Upper lobe of right lung (tissue), 1 donor: ENCODE measurements around the gene UNC13D. TPM values are rescaled to one million over a fixed set of nuclear protein-coding genes. Genes with fewer than 3 reads are reported as not detected.
A peak's percentile ranks its signal among the peaks of the same experiment; 100 is the strongest.

Source experiments
- ATAC-seq: fragments of 200-7000 bp; cut with Tn5 transposase; one replicate; pipeline ENCODE4 v1.9.1; 2020; ENCODE audit warnings: mild to moderate bottlenecking, moderate library complexity
- DNase-seq: peaks from one replicate; pipeline ENCODE4 v3.0.0-alpha.2; 2020
- H3K27ac ChIP-seq: fragments of 200-600 bp; one replicate; pipeline ENCODE4 v1.8.0; 2022
- H3K27me3 ChIP-seq: fragments of 200-600 bp; one replicate; pipeline ENCODE4 v1.8.0; 2022; ENCODE audit warnings: mild to moderate bottlenecking
- H3K36me3 ChIP-seq: fragments of 200-600 bp; one replicate; pipeline ENCODE4 v1.8.0; 2022
- H3K4me1 ChIP-seq: fragments of 200-600 bp; one replicate; pipeline ENCODE4 v1.8.0; 2022
- H3K4me3 ChIP-seq: fragments of 200-600 bp; one replicate; pipeline ENCODE4 v1.8.0; 2022; ENCODE audit warnings: mild to moderate bottlenecking
- H3K9me3 ChIP-seq: fragments of 200-600 bp; one replicate; pipeline ENCODE4 v1.8.0; 2022
- CTCF ChIP-seq: fragments of 200-600 bp; IDR thresholded peaks from one replicate; pipeline ENCODE4 v1.8.0; 2022; ENCODE audit warnings: antibody characterized with exemption
- intact Hi-C: fragments of 100-400 bp; cut with DNase I; formaldehyde crosslinking; loops from one replicate; pipeline ENCODE4 v1.11.0; 2022
- total RNA-seq: library from RNA; stranded (reverse); fragmentation: NEBNext Ultra II Directional; extraction: Animal tissue kit (Norgen Biotek cat#: 25700); gene quantifications from one replicate; pipeline ENCODE4 v1.2.1, GENCODE V29; 2021
- donor health status: DM: no; HTN: yes; CAD: no; lungs with severe emphysema.

The UNC13D gene
- total RNA-seq, 1 donor from 2014 or later: 145 TPM

GRCh38 chr17:75785016-75785890 lies 59.0 kb downstream of the UNC13D start:
- H3K27me3 ChIP-seq: no peaks in the 10 kb centered on the region
- peak overlapping the region; percentile 59 for H3K4me3 ChIP-seq
- intact Hi-C loops: no loop called here
- H3K4me1 ChIP-seq: peaks cover 29% of the 10 kb centered on the region
- peak; percentile 92 for ATAC-seq
- H3K27ac ChIP-seq: peak overlapping the region; percentile 96
- DNase-seq: peak; percentile 97
- no peaks in the 10 kb centered on the region for H3K36me3 ChIP-seq
- TF ChIP-seq CTCF: no peak
- H3K9me3 ChIP-seq: no peaks in the 10 kb centered on the region

GRCh38 chr17:75784473-75785015 lies 59.7 kb downstream of the UNC13D start, which contains the start of gene UNK:
Gene UNK, plus strand, starts transcription at chr17:75784806. Its CDS starts 75 bp downstream, at chr17:75784881.
- Histone ChIP-seq H3K9me3 (no peaks in the 10 kb centered on the region), H3K27me3 (no peaks in the 10 kb centered on the region), H3K27ac (peak within 1 kb of the TSS; percentile 96), H3K36me3 (no peaks in the 10 kb centered on the region), H3K4me3 (peak within 1 kb of the TSS; percentile 59), H3K4me1 (peaks cover 29% of the 10 kb centered on the region)
- DNase-seq: peak; percentile 97
- intact Hi-C loops: no loop called here
- TF ChIP-seq CTCF: no peak
- peak; percentile 92 for ATAC-seq

- peak overlapping the region; percentile 96 for H3K27ac ChIP-seq
- H3K4me3 ChIP-seq: peak overlapping the region; percentile 59
- H3K4me1 ChIP-seq: peaks cover 29% of the 10 kb centered on the region
- intact Hi-C loops: no loop called here
- no peak for TF ChIP-seq CTCF
- H3K9me3 ChIP-seq: no peaks in the 10 kb centered on the region
- DNase-seq (peak; percentile 77), ATAC-seq (no peak)
- H3K36me3 ChIP-seq: no peaks in the 10 kb centered on the region
- H3K27me3 ChIP-seq: no peaks in the 10 kb centered on the region
Observed at GRCh38 chr17:75783803-75784472, 60.3 kb downstream of the UNC13D start.

- peak overlapping the region; percentile 22 for H3K4me3 ChIP-seq
Observed at GRCh38 chr17:75783069-75783783, 61.0 kb downstream of the UNC13D start.

More at GRCh38 chr17:75783069-75783783, 61.0 kb downstream of the UNC13D start:
- H3K4me1 ChIP-seq: peaks cover 29% of the 10 kb centered on the region
- H3K27me3 ChIP-seq: no peaks in the 10 kb centered on the region
- DNase-seq (no peak), ATAC-seq (no peak)
- intact Hi-C loops: no loop called here
- H3K9me3 ChIP-seq: no peaks in the 10 kb centered on the region
- TF ChIP-seq CTCF: peak; percentile 72
- H3K27ac ChIP-seq: peak overlapping the region; percentile 96
- H3K36me3 ChIP-seq: peaks cover 7% of the 10 kb centered on the region
